Stomach (tissue), 9 donors: ENCODE results near the gene PLIN5. TPM values are rescaled to one million over a fixed set of nuclear protein-coding genes. Genes with fewer than 3 reads are reported as not detected.

Experiments used
- DNase-seq, 2 donors: peaks; one replicate each; pipeline versions ENCODE4 v3.0.0 to v3.0.0-alpha.2; 2013 to 2019
- H3K27ac ChIP-seq, 5 donors: fragments of 200-600 bp in 4 of 5; sonication (generic) in 4 of 5; one replicate each; pipeline ENCODE4 v1.5.1; 2013 to 2019; ENCODE audit warnings: mild to moderate bottlenecking in 1 of 5, moderate library complexity in 1 of 5
- H3K27me3 ChIP-seq, 3 donors: fragments of 200-600 bp; sonication (generic); one replicate each; pipeline ENCODE4 v1.5.1; 2017 to 2019; ENCODE audit warnings: mixed run types in 1 of 3
- H3K36me3 ChIP-seq, 4 donors: fragments of 200-600 bp; sonication (generic); 1 replicate in 3 of 4; 2 replicates in 1 of 4; pipeline ENCODE4 v1.5.1; 2016 to 2019
- H3K4me1 ChIP-seq, 4 donors: fragments of 200-600 bp; sonication (generic); one replicate each; pipeline ENCODE4 v1.5.1; 2016 to 2019
- H3K4me3 ChIP-seq, 4 donors: fragments of 200-600 bp; sonication (generic) in 3 of 4; one replicate each; pipeline ENCODE4 v1.5.1; 2016 to 2019; ENCODE audit warnings: mild to moderate bottlenecking in 1 of 4
- H3K9me3 ChIP-seq, 4 donors: fragments of 200-600 bp; sonication (generic); one replicate each; pipeline ENCODE4 v1.5.1; 2016 to 2019
- CTCF ChIP-seq, 7 experiments: fragments of 450-650 bp in 4 of 7; fragments of 200-600 bp in 3 of 7; sonication (generic) in 3 of 7; IDR thresholded peaks; one replicate each; pipeline ENCODE4 v1.5.1; 2016 to 2019; ENCODE audit warnings: antibody characterized with exemption in 7 of 7, control low read depth in 2 of 7, mild to moderate bottlenecking in 1 of 7
- EP300 ChIP-seq: sonication (generic); formaldehyde crosslinking; IDR thresholded peaks from one replicate; pipeline ENCODE4 v1.6.1; 2017; ENCODE audit warnings: antibody characterized with exemption
- POLR2A ChIP-seq, 4 donors: fragments of 450-650 bp; IDR thresholded peaks; one replicate each; pipeline ENCODE4 v1.6.1; 2016; ENCODE audit warnings: antibody characterized with exemption in 4 of 4, control low read depth in 2 of 4, mild to moderate bottlenecking in 1 of 4, moderate library complexity in 1 of 4
- POLR2AphosphoS5 ChIP-seq, 3 donors: sonication (generic); formaldehyde crosslinking; IDR thresholded peaks; one replicate each; pipeline ENCODE4 v1.6.1; 2016; ENCODE audit warnings: antibody characterized with exemption in 3 of 3
- WGBS, 5 donors: extraction: QIAGEN DNeasy Blood & Tissue Kit in 3 of 5; methylation state at CpG; one replicate each; pipeline versions ENCODE4 v1.1.5 to v1.1.7; 2013 to 2018; 5-methylcytosine and 5-hydroxymethylcytosine counted together
- intact Hi-C: fragments of 100-400 bp; cut with DNase I; formaldehyde crosslinking; loops from one replicate; pipeline ENCODE4 v1.15.1; 2023; ENCODE audit warnings: low total_unique reads
- polyA plus RNA-seq, 3 donors: library from polyadenylated mRNA; stranded (reverse); fragments of 200-250 nt; gene quantifications; one replicate each; pipeline ENCODE4 v1.2.3, GENCODE V29; 2013
- total RNA-seq, 5 donors: library from RNA; depleted of rRNA; stranded (reverse); fragments of >200 nt; gene quantifications; one replicate each; pipeline versions ENCODE4 v1.1.0 to v1.2.3, GENCODE V29; 2014 to 2016
- donor health status: healthy with polysubstance abuse.
- donor health status: Bipolar disorder and iron deficiency.
- donor health status: healthy.

The PLIN5 gene
- total and polyA plus RNA-seq, 8 donors, result 1.4 to 114 (median 31.6) TPM

GRCh38 chr19:4548238-4548584 lies 13.2 kb upstream of the PLIN5 start:
- 51 to 73% (median 60%) methylated on average over 11 to 14 of the region's 14 CpGs for WGBS, 5 donors
- Histone ChIP-seq H3K27ac (no peak overlapping the region), H3K4me1 (peaks cover 0 to 6% (median 0%) of the 10 kb centered on the region in 4 donors), H3K9me3 (no peaks in the 10 kb centered on the region), H3K27me3 (peaks cover 0 to 31% (median 0%) of the 10 kb centered on the region in 3 donors), H3K36me3 (peaks cover 0 to 11% (median 3%) of the 10 kb centered on the region in 4 donors), H3K4me3 (no peak overlapping the region)
- DNase-seq, result no peak
- TF ChIP-seq CTCF (IDR thresholded peaks at IDR 0.05) (no peak), POLR2AphosphoS5 (IDR thresholded peaks at IDR 0.05) (no peak), POLR2A (IDR thresholded peaks at IDR 0.05) (no peak), EP300 (no peak)
- intact Hi-C loops, result no loop called here

- intact Hi-C loops, result no loop called here
- Histone ChIP-seq H3K27ac (no peak overlapping the region), H3K27me3 (peaks cover 0 to 28% (median 0%) of the 10 kb centered on the region in 3 donors), H3K4me3 (no peak overlapping the region), H3K9me3 (no peaks in the 10 kb centered on the region), H3K36me3 (peaks cover 0 to 11% (median 3%) of the 10 kb centered on the region in 4 donors), H3K4me1 (peaks cover 0 to 6% (median 0%) of the 10 kb centered on the region in 4 donors)
- DNase-seq, result peak in 1 of 2 donors; percentile 60
- WGBS, 5 donors, result 54 to 75% (median 61%) methylated on average over 23 to 32 of the region's 32 CpGs
- TF ChIP-seq POLR2A (IDR thresholded peaks at IDR 0.05) (no peak), CTCF (IDR thresholded peaks at IDR 0.05) (peak in 2 of 7 experiments; percentile 24 to 41)
These were observed 12.5 kb upstream of the PLIN5 start for GRCh38 chr19:4547303-4548237.

GRCh38 chr19:4543842-4544647 lies 9.0 kb upstream of the PLIN5 start:
- TF ChIP-seq POLR2AphosphoS5 (IDR thresholded peaks at IDR 0.05) (no peak), CTCF (IDR thresholded peaks at IDR 0.05) (no peak), POLR2A (IDR thresholded peaks at IDR 0.05) (no peak), EP300 (no peak)
- H3K36me3 ChIP-seq, result peaks cover 0 to 4% (median 0%) of the 10 kb centered on the region in 4 donors

More at GRCh38 chr19:4543842-4544647, 9.0 kb upstream of the PLIN5 start:
- intact Hi-C loops, result no loop called here
- peak overlapping the region in 1 of 5 donors; percentile 89 for H3K27ac ChIP-seq
- no peak for DNase-seq
- peaks cover 0 to 6% (median 0%) of the 10 kb centered on the region in 4 donors for H3K9me3 ChIP-seq
- H3K4me3 ChIP-seq, result peak overlapping the region in 1 of 4 donors; percentile 20
- H3K4me1 ChIP-seq, result peaks cover 0 to 12% (median 10%) of the 10 kb centered on the region in 4 donors
- 92 to 96% (median 94%) methylated on average over 22 to 87 of the region's 87 CpGs for WGBS, 5 donors
- peaks cover 0 to 13% (median 3%) of the 10 kb centered on the region in 3 donors for H3K27me3 ChIP-seq
